ENCODE measurements around the gene NRARP.
"Not testable (repeated sequence)": the region's sequence is repeated elsewhere in the genome, so short reads cannot be mapped to it uniquely, and the experiment has no call there.

NRARP gene

GRCh38 chr9:137275588-137276472 lies 26.2 kb downstream of the NRARP start:
- no peak for DNase-seq

DNA sequence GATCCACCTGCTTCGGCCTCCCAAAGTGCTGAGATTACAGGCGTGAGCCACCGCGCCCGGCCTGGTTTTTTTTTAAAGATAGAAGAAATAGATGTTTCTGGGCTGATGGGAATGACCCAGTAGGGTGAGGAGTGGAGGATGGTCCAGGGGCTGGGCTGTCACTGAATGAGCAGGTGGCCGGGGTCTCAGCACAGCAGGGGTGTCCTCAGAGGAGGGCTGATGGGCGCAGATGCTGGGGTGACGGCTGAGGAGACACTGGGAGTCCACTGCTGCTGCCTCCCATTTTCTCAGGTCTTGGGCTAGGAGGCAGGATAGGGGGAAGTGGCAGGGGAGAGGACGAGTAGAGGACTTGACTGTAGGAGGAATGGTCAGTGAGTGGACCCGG lies 26.9 kb downstream of the NRARP start:
- no peak for DNase-seq

- DNase-seq, result no peak
These were observed 28.3 kb downstream of the NRARP start for GRCh38 chr9:137273611-137274320.

GRCh38 chr9:137273095-137273490 lies 29.0 kb downstream of the NRARP start:
- no peak for DNase-seq

DNA sequence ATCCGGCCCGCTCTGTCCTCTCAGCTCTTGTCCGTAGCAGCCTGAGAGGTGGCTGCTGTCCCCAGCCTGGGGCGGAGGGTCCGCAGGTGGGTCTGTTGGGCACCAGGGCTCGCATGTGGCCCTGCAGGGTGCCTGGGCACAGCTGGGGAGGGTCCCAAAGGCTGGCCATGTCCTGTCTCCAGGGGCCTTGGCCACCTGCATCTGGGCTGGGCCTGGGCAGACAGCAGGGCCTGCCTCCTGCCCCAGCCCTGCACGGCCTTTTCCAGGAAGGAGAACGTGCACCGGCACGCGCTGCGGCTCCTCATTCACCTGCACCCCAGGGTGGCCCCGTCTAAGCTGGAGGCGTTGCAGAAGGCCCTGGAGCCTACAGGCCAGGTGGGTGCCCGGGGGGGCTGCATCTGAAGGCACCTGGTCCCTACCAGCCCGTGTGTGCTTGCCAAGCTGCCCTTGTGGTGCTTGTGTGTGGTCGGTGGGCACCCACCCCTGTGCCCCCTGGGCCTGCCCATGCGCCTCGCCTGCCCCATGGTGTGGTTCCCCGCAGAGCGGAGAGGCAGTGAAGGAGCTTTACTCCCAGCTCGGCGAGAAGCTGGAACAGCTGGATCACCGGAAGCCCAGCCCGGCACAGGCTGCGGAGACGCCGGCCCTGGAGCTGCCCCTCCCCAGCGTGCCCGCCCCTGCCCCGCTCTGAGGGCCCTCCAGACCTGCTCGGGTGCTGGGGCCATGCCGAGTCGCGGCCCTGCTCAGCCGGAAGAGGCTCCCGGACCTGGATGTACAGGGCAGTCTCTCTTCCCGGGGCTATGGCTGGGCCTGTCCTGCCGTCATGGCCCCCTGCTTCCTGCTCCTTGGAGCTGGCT lies 29.6 kb downstream of the NRARP start:
- no peak for DNase-seq

DNA sequence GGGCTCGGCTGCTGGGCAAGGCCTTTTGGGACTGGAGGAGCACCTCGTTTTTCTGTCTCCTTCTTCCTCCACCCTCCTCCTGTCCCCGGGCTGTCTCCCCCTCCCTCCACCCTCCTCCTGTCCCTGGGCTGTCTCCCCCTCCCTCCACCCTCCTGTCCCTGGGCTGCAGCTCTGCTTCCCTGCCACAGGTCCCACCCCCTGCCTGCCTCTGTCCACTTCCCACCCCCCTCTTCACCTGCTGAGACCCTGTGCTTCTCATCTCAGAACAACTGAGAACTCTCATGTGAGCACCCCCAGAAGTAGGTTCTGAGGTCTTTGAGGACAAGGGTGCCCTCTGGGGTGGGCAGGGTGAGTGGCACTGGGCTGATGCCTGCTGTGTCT lies 30.4 kb downstream of the NRARP start:
- DNase-seq, result no peak

DNA sequence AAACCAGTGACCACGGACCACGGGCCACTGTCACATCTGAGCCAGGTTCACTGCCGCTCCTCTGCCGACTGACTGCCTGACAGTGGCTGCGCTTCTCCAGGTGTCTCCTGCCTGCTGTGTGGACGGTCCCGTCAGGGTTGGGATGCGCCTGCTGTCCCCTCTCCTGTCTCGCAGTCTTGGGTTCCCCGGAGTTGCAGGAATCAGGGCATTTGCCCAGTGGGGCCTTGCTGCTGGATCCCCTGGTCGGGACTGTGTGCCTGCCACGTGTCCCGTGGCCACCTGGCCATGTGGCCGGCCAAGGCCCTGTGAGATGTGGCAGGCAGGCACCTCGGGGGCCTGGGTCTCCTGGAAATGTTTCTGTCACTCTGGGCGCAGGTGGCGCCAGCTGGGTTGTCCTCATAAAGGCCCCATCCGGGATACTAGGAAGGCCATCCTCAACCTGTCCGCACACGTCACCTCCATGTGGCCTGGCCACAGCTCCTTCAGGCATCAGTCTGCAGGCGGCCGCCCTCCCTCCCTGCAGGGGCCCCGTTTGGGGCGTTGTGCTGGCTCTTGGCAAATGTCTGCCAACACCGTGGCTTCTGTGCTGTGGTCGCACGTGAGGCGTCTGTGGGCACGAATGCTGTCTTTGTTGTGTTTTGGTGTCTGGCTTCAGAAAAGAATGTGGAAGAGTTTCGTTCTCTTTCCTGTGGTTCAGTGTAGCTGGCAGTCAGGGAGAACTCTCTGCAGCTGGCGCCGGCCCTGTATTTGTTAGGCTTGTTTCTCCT lies 31.0 kb downstream of the NRARP start:
- DNase-seq, result no peak

DNA sequence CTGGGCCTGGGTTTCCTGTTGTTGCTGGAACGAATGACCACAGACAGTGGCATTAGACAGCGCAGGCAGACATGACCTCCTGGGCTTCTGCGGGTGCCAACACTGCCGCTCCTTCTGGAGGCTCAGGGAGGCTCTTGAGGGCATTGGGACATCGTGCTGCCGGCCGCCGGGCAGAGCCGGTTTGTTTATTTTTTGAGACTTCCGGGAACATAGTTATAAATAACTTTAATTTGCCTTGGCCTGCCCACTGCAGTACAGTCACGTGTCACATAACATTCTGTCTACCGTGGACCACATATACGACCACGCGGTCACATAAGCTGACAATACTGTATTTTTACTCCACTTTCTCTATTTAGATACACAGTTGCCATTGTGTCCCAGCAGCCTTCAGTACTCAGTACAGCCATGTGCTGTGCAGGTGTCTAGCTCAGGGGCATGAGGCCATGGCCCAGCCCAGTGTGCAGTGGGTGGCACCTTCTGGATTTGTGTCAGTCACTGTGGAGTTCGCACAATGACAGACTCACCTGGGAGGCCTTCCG lies 32.8 kb downstream of the NRARP start:
- DNase-seq, result no peak

GRCh38 chr9:137268538-137269201 lies 33.4 kb downstream of the NRARP start:
- DNase-seq, result no peak

DNA sequence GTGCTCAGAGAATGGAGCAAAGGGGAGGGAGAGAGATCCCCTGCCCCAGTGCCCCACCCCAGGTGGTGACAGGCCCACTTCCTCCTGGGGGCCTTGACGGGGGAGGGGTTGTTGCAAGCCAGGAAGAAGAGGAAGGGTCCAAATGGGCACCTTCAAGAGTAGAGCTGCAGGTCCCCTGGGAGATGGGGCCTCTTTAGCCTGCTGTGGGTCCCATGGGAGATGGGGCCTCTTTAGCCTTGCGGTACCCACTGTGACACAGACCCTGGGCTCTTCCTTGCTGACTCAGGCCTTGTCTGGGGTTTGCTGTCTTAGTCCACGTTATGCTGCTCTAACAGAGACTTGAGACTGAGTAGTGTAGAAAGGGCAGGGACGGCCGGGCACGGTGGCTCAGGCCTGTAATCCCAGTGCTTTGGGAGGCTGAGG lies 34.1 kb downstream of the NRARP start:
- no peak for DNase-seq

DNA sequence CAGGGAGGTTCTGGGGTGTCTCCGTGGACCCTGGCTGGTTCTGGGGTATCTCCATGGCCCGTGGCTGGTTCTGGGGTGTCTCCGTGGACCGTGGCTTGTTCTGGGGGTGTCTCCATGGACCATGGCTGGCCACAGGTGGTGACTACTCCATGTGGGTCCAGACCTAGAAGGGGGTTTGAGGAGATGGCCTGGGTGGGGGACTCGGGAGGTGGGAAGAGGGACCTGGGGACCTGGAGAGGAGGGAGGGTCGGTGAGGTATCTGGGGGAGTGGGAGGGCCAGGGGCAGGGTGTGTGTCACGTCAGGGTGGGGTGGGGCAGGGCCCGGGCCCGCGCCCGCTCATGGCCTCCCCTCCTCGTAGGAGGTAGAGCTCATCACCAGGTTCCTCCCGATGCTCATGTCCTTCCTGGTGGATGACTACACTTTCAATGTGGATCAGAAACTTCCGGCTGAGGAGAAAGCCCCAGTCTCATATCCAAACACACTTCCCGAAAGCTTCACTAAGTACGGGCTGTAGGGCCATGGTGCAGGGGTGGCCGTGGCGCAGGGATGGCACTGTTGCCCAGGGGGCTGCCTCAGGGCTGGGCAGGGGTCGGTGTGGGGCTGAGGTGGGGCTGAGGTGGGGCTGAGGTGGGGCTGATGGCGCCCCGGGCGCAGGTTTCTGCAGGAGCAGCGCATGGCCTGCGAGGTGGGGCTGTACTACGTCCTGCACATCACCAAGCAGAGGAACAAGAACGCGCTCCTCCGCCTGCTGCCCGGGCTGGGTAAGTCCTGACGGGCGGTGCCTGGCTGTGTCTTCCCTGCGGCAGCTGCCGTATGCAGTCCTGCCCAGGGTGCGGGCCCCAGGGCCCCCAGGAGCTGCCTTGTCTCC lies 35.3 kb downstream of the NRARP start:
- DNase-seq, result no peak

DNA sequence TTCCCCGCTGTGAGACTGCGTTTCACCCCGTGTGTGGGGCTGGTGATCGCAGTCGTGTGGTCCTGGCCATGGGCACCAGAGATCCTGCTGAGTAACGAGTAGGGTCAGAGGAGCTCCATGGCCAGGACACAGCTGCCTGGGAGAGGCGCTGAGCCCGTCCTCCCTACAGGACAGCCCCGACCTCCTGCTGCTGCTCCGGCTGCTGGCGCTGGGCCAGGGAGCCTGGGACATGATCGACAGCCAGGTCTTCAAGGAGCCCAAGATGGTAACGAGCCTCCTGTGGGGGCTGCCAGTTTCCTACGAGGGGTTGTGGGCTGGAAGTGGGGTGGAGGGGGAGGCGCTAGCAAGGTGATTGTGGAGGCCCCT lies 35.9 kb downstream of the NRARP start:
- DNase-seq, result no peak

- DNase-seq, result no peak
These were observed 36.4 kb downstream of the NRARP start for GRCh38 chr9:137265496-137266161.

- DNase-seq, result no peak
These were observed 38.0 kb downstream of the NRARP start for GRCh38 chr9:137264067-137264466.

DNA sequence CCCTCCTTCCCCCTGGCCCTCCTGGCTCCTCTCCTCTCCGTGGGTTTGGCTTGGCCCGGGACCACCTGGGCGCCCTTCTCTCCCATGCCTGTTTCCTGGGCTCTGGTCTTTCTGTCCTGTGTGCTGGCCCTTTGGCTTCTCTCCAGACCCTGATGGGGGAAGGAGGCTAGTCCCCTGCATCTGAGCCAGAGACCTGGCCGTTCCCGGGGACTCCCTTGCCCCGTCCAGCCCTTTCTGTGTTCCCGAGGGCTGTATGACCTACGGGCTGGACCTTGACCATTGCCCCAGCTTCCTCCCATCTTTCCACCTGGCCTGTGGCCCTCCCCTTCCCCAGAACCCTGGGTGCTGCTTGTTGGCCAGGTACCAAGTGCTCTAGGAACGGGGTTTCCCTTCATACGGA lies 38.6 kb downstream of the NRARP start:
- no peak for DNase-seq

DNA sequence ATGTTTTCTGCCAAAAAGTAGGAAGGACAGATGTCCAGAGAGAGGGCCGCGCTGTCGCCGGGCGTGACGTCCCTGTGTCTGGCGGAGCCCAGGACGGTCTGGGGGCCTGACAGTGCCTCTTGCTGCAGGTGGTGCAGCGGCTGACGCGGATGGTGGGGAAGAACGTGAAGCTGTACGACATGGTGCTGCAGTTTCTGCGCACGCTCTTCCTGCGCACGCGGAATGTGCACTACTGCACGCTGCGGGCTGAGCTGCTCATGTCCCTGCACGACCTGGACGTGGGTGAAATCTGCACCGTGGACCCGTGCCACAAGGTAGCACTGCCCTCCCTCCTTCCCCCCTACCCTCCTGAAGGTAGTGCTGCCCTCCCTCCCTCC lies 39.2 kb downstream of the NRARP start:
- no peak for DNase-seq

DNA sequence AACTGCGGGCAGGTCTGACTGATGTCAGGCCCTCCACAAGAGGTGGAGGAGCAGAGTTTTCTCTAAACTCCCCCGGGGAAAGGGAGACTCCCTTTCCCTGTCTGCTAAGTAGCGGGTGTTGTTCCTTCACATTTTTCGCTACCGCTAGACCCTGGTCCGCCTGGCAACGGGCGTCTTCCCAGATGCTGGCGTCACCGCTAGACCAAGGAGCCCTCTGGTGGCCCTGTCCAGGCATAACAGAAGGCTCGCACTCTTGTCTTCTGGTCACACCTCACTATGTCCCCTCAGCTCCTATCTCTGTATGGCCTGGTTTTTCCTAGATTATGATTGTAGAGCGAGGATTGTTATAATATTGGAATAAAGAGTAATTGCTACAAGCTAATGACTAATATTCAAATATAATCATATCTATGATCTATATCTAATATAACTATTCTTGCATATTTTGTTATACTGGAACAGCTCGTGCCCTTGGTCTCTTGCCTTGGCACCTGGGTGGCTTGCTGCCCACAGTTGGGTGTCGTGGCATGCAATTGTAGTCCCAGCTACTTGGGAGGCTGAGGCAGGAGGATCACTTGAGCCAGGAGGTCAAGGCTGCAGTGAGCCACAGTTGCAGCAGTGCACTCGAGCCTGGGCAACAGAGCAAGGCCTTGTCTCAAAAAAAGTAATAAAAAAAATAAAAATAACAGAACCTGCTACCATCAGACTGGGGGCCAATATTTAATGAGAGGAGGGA lies 39.7 kb downstream of the NRARP start:
- DNase-seq, result not testable (repeated sequence)

- no peak for DNase-seq
These were observed 45.2 kb downstream of the NRARP start for GRCh38 chr9:137256856-137257255.

GRCh38 chr9:137256362-137256761 lies 45.7 kb downstream of the NRARP start:
- DNase-seq, result no peak
